Measurements from ENCODE around the gene ISM1. TPM values are rescaled to one million over a fixed set of nuclear protein-coding genes. Genes with fewer than 3 reads are reported as not detected.

The ISM1 gene
- total RNA-seq, 4 donors from 2014 or later, result 0.49 to 6.2 (median 2.3) TPM; not detected in 1

GRCh38 chr20:13305284-13305683, 84.2 kb downstream of the ISM1 start:
- TF ChIP-seq POLR2A (IDR thresholded peaks at IDR 0.05) (no peak), CTCF (IDR thresholded peaks at IDR 0.05) (no peak)
- H3K4me1 ChIP-seq, result no peaks in the 10 kb centered on the region
- H3K27ac ChIP-seq, result no peak overlapping the region
- H3K4me3 ChIP-seq, result no peak overlapping the region
- no peaks in the 10 kb centered on the region for H3K9me3 ChIP-seq
- no peaks in the 10 kb centered on the region for H3K36me3 ChIP-seq
- no peaks in the 10 kb centered on the region for H3K27me3 ChIP-seq
- DNase-seq, result no peak
- intact Hi-C loops (cut with DNase I; ENCODE audit: low total_unique reads), result no loop called here

GRCh38 chr20:13307562-13308163, 86.6 kb downstream of the ISM1 start:
- intact Hi-C loops (cut with DNase I; ENCODE audit: low total_unique reads), result no loop called here
- Histone ChIP-seq H3K36me3 (no peaks in the 10 kb centered on the region), H3K9me3 (no peaks in the 10 kb centered on the region), H3K4me1 (no peaks in the 10 kb centered on the region), H3K27ac (no peak overlapping the region), H3K4me3 (no peak overlapping the region), H3K27me3 (no peaks in the 10 kb centered on the region)
- TF ChIP-seq CTCF (IDR thresholded peaks at IDR 0.05) (no peak), POLR2A (IDR thresholded peaks at IDR 0.05) (no peak)
- no peak for DNase-seq

GRCh38 chr20:13312300-13312699, 91.2 kb downstream of the ISM1 start:
- H3K27me3 ChIP-seq, result no peaks in the 10 kb centered on the region
- H3K4me3 ChIP-seq, result no peak overlapping the region
- no peak for TF ChIP-seq CTCF (IDR thresholded peaks at IDR 0.05)
- H3K9me3 ChIP-seq, result no peaks in the 10 kb centered on the region
- H3K27ac ChIP-seq, result no peak overlapping the region
- H3K4me1 ChIP-seq, result no peaks in the 10 kb centered on the region
- no peak for DNase-seq
- intact Hi-C loops (cut with DNase I; ENCODE audit: low total_unique reads), result no loop called here
- H3K36me3 ChIP-seq, result no peaks in the 10 kb centered on the region

GRCh38 chr20:13313201-13313600, 92.1 kb downstream of the ISM1 start:
- intact Hi-C loops (cut with DNase I; ENCODE audit: low total_unique reads), result no loop called here
- H3K27me3 ChIP-seq, result no peaks in the 10 kb centered on the region
- no peaks in the 10 kb centered on the region for H3K4me1 ChIP-seq

GRCh38 chr20:13317439-13317838, 96.4 kb downstream of the ISM1 start:
- H3K27me3 ChIP-seq, result no peaks in the 10 kb centered on the region
- no peak overlapping the region for H3K4me3 ChIP-seq
- H3K36me3 ChIP-seq, result no peaks in the 10 kb centered on the region
- intact Hi-C loops (cut with DNase I; ENCODE audit: low total_unique reads), result no loop called here
- H3K4me1 ChIP-seq, result peaks cover 0 to 3% of the 10 kb centered on the region in 2 donors
- TF ChIP-seq POLR2A (IDR thresholded peaks at IDR 0.05), result no peak
- no peak for TF ChIP-seq CTCF (IDR thresholded peaks at IDR 0.05)
- DNase-seq, result no peak
- no peak overlapping the region for H3K27ac ChIP-seq
- H3K9me3 ChIP-seq, result no peaks in the 10 kb centered on the region

More at GRCh38 chr20:13313201-13313600, 92.1 kb downstream of the ISM1 start:
- Histone ChIP-seq H3K9me3 (no peaks in the 10 kb centered on the region), H3K4me3 (no peak overlapping the region), H3K27ac (no peak overlapping the region), H3K36me3 (no peaks in the 10 kb centered on the region)
- TF ChIP-seq CTCF (IDR thresholded peaks at IDR 0.05) (no peak), POLR2A (IDR thresholded peaks at IDR 0.05) (no peak)
- no peak for DNase-seq
